HepG2 (cell line): ENCODE results near the gene MTCL1. TPM values are rescaled to one million over a fixed set of nuclear protein-coding genes. Genes with fewer than 3 reads are reported as not detected.

ENCODE experiments used
- ATAC-seq: fragments of 200-7000 bp; cut with Tn5 transposase; 3 replicates; pipeline ENCODE4 v1.9.1; 2020; ENCODE audit warnings: mild to moderate bottlenecking, moderate library complexity
- BruUV-seq: library from RNA; stranded (reverse); fragments of 400-500 nt; replicated peaks from 2 replicates; lab custom pipeline; 2021; lab: Mats Ljungman, UMichigan
- CTCF ChIA-PET: fragments of 300-600 bp; formaldehyde crosslinking; extraction: SDS; loops from one replicate; lab custom pipeline; 2021; ENCODE audit warnings: low total read pairs, inconsistent platforms, low intra/inter-chr PET ratio; lab: Yijun Ruan, JAX
- POLR2A ChIA-PET: fragments of 350-600 bp; sonication (Branson Sonifier 250); formaldehyde crosslinking; loops from one replicate; lab custom pipeline; 2020; ENCODE audit warnings: antibody characterized with exemption, inconsistent platforms; lab: Yijun Ruan, JAX
- DNase-seq: peaks from one replicate; pipeline ENCODE4 v3.0.0-alpha.2; 2015; ENCODE audit warnings: low spot score
- FAIRE-seq: peaks from 3 replicates; lab custom pipeline; 2011; peaks lifted over from hg19 to GRCh38; lab: Jason Lieb, UNC
- H2AFZ ChIP-seq: one replicate; pipeline ENCODE4 v1.6.1; 2011; ENCODE audit warnings: low read length, inconsistent platforms
- H3K27ac ChIP-seq: fragments of 300-600 bp; 3 replicates; pipeline ENCODE4 v1.8.0; 2011; ENCODE audit warnings: mixed run types, mild to moderate bottlenecking, mixed read lengths, low read length, inconsistent platforms; ENCODE audit not compliant: insufficient read depth; ENCODE audit errors: extremely low read length
- H3K27me3 ChIP-seq, 2 experiments: fragments of 200-600 bp in 1 of 2; 2 replicates in 1 of 2; 3 replicates in 1 of 2; pipeline versions ENCODE4 v1.6.0 to v1.8.0; 2011; ENCODE audit warnings: low read length in 2 of 2, mild to moderate bottlenecking in 2 of 2, moderate library complexity in 2 of 2, inconsistent platforms in 1 of 2; ENCODE audit not compliant: insufficient read depth in 2 of 2, control insufficient read depth in 1 of 2
- H3K36me3 ChIP-seq, 2 experiments: fragments of 200-600 bp in 1 of 2; replicated peaks in 1 of 2; 2 replicates in 1 of 2; 3 replicates in 1 of 2; pipeline versions ENCODE4 v1.5.1 to v1.8.0; 2011; ENCODE audit warnings: low read length in 2 of 2, inconsistent platforms in 1 of 2; ENCODE audit not compliant: insufficient read depth in 2 of 2, control insufficient read depth in 1 of 2
- H3K4me1 ChIP-seq: 2 replicates; pipeline ENCODE4 v1.5.1; 2012; ENCODE audit warnings: low read length, inconsistent platforms; ENCODE audit not compliant: insufficient read depth
- H3K4me2 ChIP-seq: 2 replicates; pipeline ENCODE4 v1.6.0; 2011; ENCODE audit warnings: low read depth, low read length, inconsistent platforms
- H3K4me3 ChIP-seq, 3 experiments: fragments of 200-600 bp in 1 of 3; sonication (generic), shearing (Covaris generic) in 1 of 3; replicated peaks in 1 of 3; 2 replicates each; pipeline ENCODE4 v1.5.1; 2011 to 2016; ENCODE audit warnings: low read length in 3 of 3, inconsistent platforms in 2 of 3, low read depth in 2 of 3, mild to moderate bottlenecking in 2 of 3, control low read depth in 1 of 3, mixed read lengths in 1 of 3; ENCODE audit not compliant: insufficient read depth in 1 of 3
- H3K79me2 ChIP-seq: one replicate; pipeline ENCODE4 v1.6.1; 2011; ENCODE audit warnings: low read length, inconsistent platforms; ENCODE audit not compliant: insufficient read depth
- H3K9ac ChIP-seq: 2 replicates; pipeline ENCODE4 v1.6.0; 2011; ENCODE audit warnings: mild to moderate bottlenecking, low read depth, low read length, inconsistent platforms; ENCODE audit not compliant: insufficient read depth
- H3K9me3 ChIP-seq: 2 replicates; pipeline ENCODE4 v1.5.1; 2012; ENCODE audit warnings: mild to moderate bottlenecking, low read length
- H4K20me1 ChIP-seq: 2 replicates; pipeline ENCODE4 v1.6.0; 2011; ENCODE audit warnings: inconsistent platforms, mild to moderate bottlenecking, low read length, moderate library complexity; ENCODE audit not compliant: insufficient read depth
- DNMT3B ChIP-seq: conservative IDR thresholded peaks from 2 replicates; pipeline ENCODE4 v1.6.1; 2016; ENCODE audit warnings: missing biosample characterization, control low read depth
- GABPA ChIP-seq, 2 experiments: IDR thresholded peaks; 2 replicates each; pipeline ENCODE4 v1.6.1; 2011 to 2016; ENCODE audit warnings: low read depth in 2 of 2, low read length in 1 of 2, missing biosample characterization in 1 of 2, missing genetic modification characterization in 1 of 2
- KDM2A ChIP-seq: sonication (generic); formaldehyde crosslinking; IDR thresholded peaks from 2 replicates; pipeline ENCODE4 v1.4.0; 2020; ENCODE audit warnings: low read depth, missing genetic modification reagents, borderline replicate concordance
- KDM3A ChIP-seq: IDR thresholded peaks from 2 replicates; pipeline ENCODE4 v1.6.1; 2018; ENCODE audit warnings: low read depth, missing compliant biosample characterization
- KLF16 ChIP-seq, 2 experiments: sonication (generic) in 1 of 2; formaldehyde crosslinking in 1 of 2; IDR thresholded peaks; 2 replicates each; pipeline versions ENCODE4 v1.6.1 to v1.8.0; 2016 to 2023; ENCODE audit warnings: missing genetic modification reagents in 2 of 2, missing compliant biosample characterization in 1 of 2
- KLF6 ChIP-seq: IDR thresholded peaks from 2 replicates; pipeline ENCODE4 v1.8.0; 2016; ENCODE audit warnings: missing biosample characterization, missing genetic modification reagents
- MTF1 ChIP-seq: sonication (generic); formaldehyde crosslinking; IDR thresholded peaks from 2 replicates; pipeline ENCODE4 v1.5.0; 2020; ENCODE audit warnings: missing genetic modification reagents
- NFIB ChIP-seq: sonication (generic); formaldehyde crosslinking; IDR thresholded peaks from 2 replicates; pipeline ENCODE4 v1.9.0; 2021; ENCODE audit warnings: missing genetic modification reagents, mild to moderate bottlenecking, borderline replicate concordance
- NFKBIZ ChIP-seq: IDR thresholded peaks from 2 replicates; pipeline ENCODE4 v1.6.1; 2018; ENCODE audit warnings: missing genetic modification reagents, missing compliant biosample characterization
- RBM39 ChIP-seq: fragments of 200-400 bp; formaldehyde crosslinking; IDR thresholded peaks from one replicate; pipeline ENCODE4 v1.6.1; 2018; ENCODE audit warnings: antibody characterized with exemption, mild to moderate bottlenecking, low read depth, low read length; ENCODE audit not compliant: poor library complexity, severe bottlenecking
- U2AF1 ChIP-seq: fragments of 200-400 bp; formaldehyde crosslinking; optimal IDR thresholded peaks from 2 replicates; pipeline ENCODE3; 2017; ENCODE audit warnings: mild to moderate bottlenecking, low read depth, low read length
- ZBTB42 ChIP-seq: sonication (generic); formaldehyde crosslinking; IDR thresholded peaks from 2 replicates; pipeline ENCODE4 v1.5.0; 2020; ENCODE audit warnings: mild to moderate bottlenecking, missing genetic modification reagents
- ZC3H4 ChIP-seq: sonication (generic); formaldehyde crosslinking; IDR thresholded peaks from 2 replicates; pipeline ENCODE4 v1.4.0; 2020; ENCODE audit warnings: missing genetic modification reagents, borderline replicate concordance
- ZFP90 ChIP-seq: sonication (generic); formaldehyde crosslinking; IDR thresholded peaks from 2 replicates; pipeline ENCODE4 v1.8.0; 2022; ENCODE audit warnings: missing genetic modification reagents, mild to moderate bottlenecking, inconsistent platforms, borderline replicate concordance
- ZNF687 ChIP-seq: sonication (generic); formaldehyde crosslinking; IDR thresholded peaks from 2 replicates; pipeline ENCODE4 v1.5.1; 2020; ENCODE audit warnings: mild to moderate bottlenecking, missing genetic modification reagents, moderate library complexity
- WGBS: methylation state at CpG from one replicate; pipeline ENCODE4 v1.1.6; 2017; ENCODE audit warnings: low lambda C conversion rate; 5-methylcytosine and 5-hydroxymethylcytosine counted together
- in situ Hi-C: cut with HindIII; loops from 2 replicates; pipeline ENCODE4 v1.10.0; 2017; ENCODE audit warnings: low pct_unique_long_range_greater_than_20kb; ENCODE audit not compliant: extremely low pct_ligation_motif_present
- intact Hi-C: fragments of 100-400 bp; cut with micrococcal nuclease; formaldehyde crosslinking; loops from one replicate; pipeline ENCODE4 v1.10.0; 2022; ENCODE audit not compliant: unreplicated experiment
- polyA plus RNA-seq, 8 experiments: library from polyadenylated mRNA; depleted of rRNA in 3 of 8; stranded (reverse) in 7 of 8; unstranded in 1 of 8; fragments of >200 nt; fragmentation: Illumina TruSeq in 4 of 8; extraction: Trizol in 4 of 8; gene quantifications; 2 replicates each; pipeline versions ENCODE4 v1.2.1 to v1.2.3, GENCODE V29; 2011 to 2016; ENCODE audit warnings: low read depth in 4 of 8, missing spikeins in 1 of 8, mixed read lengths in 1 of 8; ENCODE audit not compliant: insufficient read depth in 1 of 8
- total RNA-seq, 5 experiments: library from RNA; depleted of rRNA; stranded (reverse); fragments of >200 nt; fragmentation: Illumina TruSeq; extraction: Trizol; gene quantifications; 2 replicates each; pipeline ENCODE4 v1.2.3, GENCODE V29; 2016; ENCODE audit warnings: low read depth in 1 of 5

The MTCL1 gene
- total and polyA plus RNA-seq, 2 of the 13 experiments (the other 11 are each of a cell fraction or from before 2014, with no cell fraction given), result 3.1 to 3.2 TPM

- CTCF ChIA-PET, result no interaction called here
- Histone ChIP-seq H3K27ac (no peak overlapping the region), H3K9me3 (no peaks in the 10 kb centered on the region), H3K4me2 (no peak overlapping the region), H3K36me3 (peaks cover 0 to 3% of the 10 kb centered on the region in 2 experiments; a peak in 1 of 5 replicates), H3K4me3 (no peak overlapping the region), H3K9ac (no peak overlapping the region), H3K79me2 (no peaks in the 10 kb centered on the region), H4K20me1 (no peaks in the 10 kb centered on the region), H3K4me1 (no peaks in the 10 kb centered on the region), H2AFZ (no peak overlapping the region), H3K27me3 (peaks cover 0 to 1% of the 10 kb centered on the region in 2 experiments; a peak in 1 of 5 replicates)
- WGBS, result 93% methylated on average over 15 of the region's 15 CpGs
- no peak for DNase-seq
- in situ Hi-C loops (no loop called here), intact Hi-C loops (no loop called here)
- no TSS peak for BruUV-seq
- ATAC-seq, result no peak
- FAIRE-seq, result no peak
- no peak for TF ChIP-seq ZBTB42 (CRISPR knock-in tag)
- TF ChIP-seq ZFP90 (CRISPR knock-in tag), result no peak
- no peak for TF ChIP-seq MTF1 (CRISPR knock-in tag)
- no peak for TF ChIP-seq ZC3H4 (CRISPR knock-in tag)
- no peak for TF ChIP-seq U2AF1
- TF ChIP-seq KLF16 (CRISPR knock-in tag; IDR thresholded peaks at IDR 0.05), result no peak
- no peak for TF ChIP-seq KLF6 (CRISPR knock-in tag)
- POLR2A ChIA-PET, result no interaction called here
Observed at GRCh38 chr18:8745355-8746014, 40.1 kb downstream of the MTCL1 start.

DNA sequence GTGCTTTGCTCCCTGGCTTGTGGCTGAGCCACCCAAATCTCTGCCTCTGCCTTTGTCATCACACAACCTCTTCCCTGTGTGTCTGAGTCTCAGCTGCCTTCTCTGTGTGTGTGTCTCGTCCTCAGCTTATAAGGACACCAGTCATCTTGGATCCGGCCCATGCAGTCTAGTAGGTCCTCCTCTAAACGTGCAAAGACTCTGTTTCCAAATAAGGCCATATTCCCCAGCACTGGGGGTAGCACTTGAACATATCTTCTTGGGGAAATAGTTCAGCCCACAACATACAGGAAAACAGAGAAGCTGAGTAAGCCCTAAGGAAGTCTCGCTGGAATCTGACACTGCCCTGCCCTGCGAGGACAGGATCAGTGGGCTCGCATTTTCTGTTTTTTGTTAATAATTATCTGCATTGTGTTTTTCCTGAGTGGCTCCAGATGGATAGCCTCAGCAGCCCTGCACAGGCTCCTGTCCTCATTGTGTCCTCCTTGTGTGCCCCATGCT, 42.1 kb downstream of the MTCL1 start:
- Histone ChIP-seq H3K9ac (no peak overlapping the region), H3K9me3 (no peaks in the 10 kb centered on the region), H3K27me3 (peaks cover 0 to 1% of the 10 kb centered on the region in 2 experiments; a peak in 1 of 5 replicates), H3K27ac (no peak overlapping the region), H3K4me3 (no peak overlapping the region), H3K4me1 (no peaks in the 10 kb centered on the region), H4K20me1 (no peaks in the 10 kb centered on the region), H3K79me2 (no peaks in the 10 kb centered on the region), H2AFZ (no peak overlapping the region), H3K36me3 (peaks cover 0 to 3% of the 10 kb centered on the region in 2 experiments; a peak in 1 of 5 replicates)
- ATAC-seq (no peak), DNase-seq (no peak)
- WGBS, result 61% methylated on average over 6 of the region's 6 CpGs
- BruUV-seq, result no TSS peak
- CTCF ChIA-PET, result no interaction called here
- in situ Hi-C loops, result no loop called here
- TF ChIP-seq KDM3A (CRISPR knock-in tag), result no peak
- TF ChIP-seq NFIB (CRISPR knock-in tag), result no peak
- no peak for TF ChIP-seq KDM2A
- no peak for TF ChIP-seq NFKBIZ
- no peak for TF ChIP-seq GABPA (IDR thresholded peaks at IDR 0.05; ENCODE audit: low read depth, low read length)
- TF ChIP-seq GABPA (CRISPR knock-in tag; IDR thresholded peaks at IDR 0.05; ENCODE audit: low read depth), result no peak
- no peak for TF ChIP-seq DNMT3B
- TF ChIP-seq RBM39, result no peak
- no peak for TF ChIP-seq ZNF687 (CRISPR knock-in tag)
- TF ChIP-seq, all 625 proteins: peak for 0
- H3K4me2 ChIP-seq, result no peak overlapping the region
- intact Hi-C loops, result no loop called here
- FAIRE-seq, result no peak
- POLR2A ChIA-PET, result no interaction called here
